ENCODE results near the gene F7.

Gene F7

GRCh38 chr13:113141601-113141970 is 36.0 kb downstream of the F7 start:
- DNase-seq = no peak

- DNase-seq = no peak
Observed at GRCh38 chr13:113142876-113143275, 37.3 kb downstream of the F7 start.

- DNase-seq = no peak
Observed at GRCh38 chr13:113143466-113144254, 38.1 kb downstream of the F7 start.

- DNase-seq = no peak
Observed at GRCh38 chr13:113144255-113144629, 38.7 kb downstream of the F7 start.

- no peak for DNase-seq
Observed at GRCh38 chr13:113145496-113145895, 39.9 kb downstream of the F7 start.

GRCh38 chr13:113145911-113146598 is 40.5 kb downstream of the F7 start:
- no peak for DNase-seq

GRCh38 chr13:113146750-113147149 is 41.2 kb downstream of the F7 start:
- DNase-seq = no peak

- DNase-seq = no peak
Observed at GRCh38 chr13:113147206-113147605, 41.6 kb downstream of the F7 start.

GRCh38 chr13:113148407-113148806 is 42.8 kb downstream of the F7 start:
- DNase-seq = no peak

GRCh38 chr13:113148940-113149503 is 43.4 kb downstream of the F7 start:
- no peak for DNase-seq

- DNase-seq = no peak
Observed at GRCh38 chr13:113149711-113150549, 44.3 kb downstream of the F7 start.

GRCh38 chr13:113150550-113151365 is 45.2 kb downstream of the F7 start:
- DNase-seq = no peak

GRCh38 chr13:113151745-113152690 is 46.4 kb downstream of the F7 start:
- no peak for DNase-seq

- no peak for DNase-seq
Observed at GRCh38 chr13:113152691-113152983, 47.0 kb downstream of the F7 start.

- DNase-seq = peak; percentile 25
Observed at GRCh38 chr13:113152984-113153809, 47.6 kb downstream of the F7 start.

GRCh38 chr13:113153810-113154748 is 48.5 kb downstream of the F7 start:
- peak; percentile 71 for DNase-seq

- no peak for DNase-seq
Observed at GRCh38 chr13:113155201-113155600, 49.6 kb downstream of the F7 start.

- no peak for DNase-seq
Observed at GRCh38 chr13:113155982-113156655, 50.5 kb downstream of the F7 start.

Data from COR-L47 (cell line).